CD4-positive, alpha-beta T cell treated with Interleukin-21 for 1 hour (primary cell): ENCODE measurements around the gene RAMACL.

Experiments used
- DNase-seq: peaks from one replicate; pipeline ENCODE4 v3.0.0-alpha.2; 2020

RAMACL gene

GRCh38 chr6:166617359-166617758, 30.9 kb upstream of the RAMACL start:
- DNase-seq = no peak

GRCh38 chr6:166616261-166617238, 30.1 kb upstream of the RAMACL start:
- DNase-seq = no peak

GRCh38 chr6:166615059-166615770, 28.7 kb upstream of the RAMACL start:
- no peak for DNase-seq

GRCh38 chr6:166614589-166614988, 28.1 kb upstream of the RAMACL start:
- no peak for DNase-seq

- no peak for DNase-seq
These were observed 27.7 kb upstream of the RAMACL start for GRCh38 chr6:166614171-166614583.

- no peak for DNase-seq
These were observed 26.5 kb upstream of the RAMACL start for GRCh38 chr6:166613027-166613426.

GRCh38 chr6:166612471-166612881, 26.0 kb upstream of the RAMACL start:
- no peak for DNase-seq

- DNase-seq = no peak
These were observed 25.2 kb upstream of the RAMACL start for GRCh38 chr6:166611631-166612030.

- no peak for DNase-seq
These were observed 23.6 kb upstream of the RAMACL start for GRCh38 chr6:166610069-166610468.

- no peak for DNase-seq
These were observed 22.3 kb upstream of the RAMACL start for GRCh38 chr6:166608774-166609173.

- no peak for DNase-seq
These were observed 19.3 kb upstream of the RAMACL start for GRCh38 chr6:166605752-166606151.

- DNase-seq = no peak
These were observed 18.4 kb upstream of the RAMACL start for GRCh38 chr6:166604911-166605310.

- no peak for DNase-seq
These were observed 17.9 kb upstream of the RAMACL start for GRCh38 chr6:166604328-166604727.

- no peak for DNase-seq
These were observed 16.7 kb upstream of the RAMACL start for GRCh38 chr6:166603043-166603690.

GRCh38 chr6:166601956-166602355, 15.5 kb upstream of the RAMACL start:
- no peak for DNase-seq

GRCh38 chr6:166600931-166601330, 14.5 kb upstream of the RAMACL start:
- DNase-seq = no peak

GRCh38 chr6:166599205-166599604, 12.7 kb upstream of the RAMACL start:
- no peak for DNase-seq

- no peak for DNase-seq
These were observed 12.1 kb upstream of the RAMACL start for GRCh38 chr6:166598441-166599138.

- DNase-seq = no peak
These were observed 11.4 kb upstream of the RAMACL start for GRCh38 chr6:166597711-166598440.

- DNase-seq = no peak
These were observed 10.5 kb upstream of the RAMACL start for GRCh38 chr6:166596776-166597507.

- DNase-seq = no peak
These were observed 9.5 kb upstream of the RAMACL start for GRCh38 chr6:166595949-166596348.
